MM.1S (cell line): ENCODE data around the gene FOXO6.

ENCODE experiments used
- DNase-seq: peaks from one replicate; pipeline ENCODE4 v3.0.0-alpha.2; 2015
- H2AFZ ChIP-seq: fragments of 300-600 bp; sonication (generic); 2 replicates; pipeline ENCODE4 v1.6.0; 2016; ENCODE audit warnings: antibody characterized with exemption, low read length
- H3F3A ChIP-seq: fragments of 300-600 bp; sonication (generic); 2 replicates; pipeline ENCODE4 v1.6.1; 2016; ENCODE audit warnings: mild to moderate bottlenecking, antibody characterized with exemption, low read length, moderate library complexity, mixed read lengths; ENCODE audit not compliant: insufficient read depth
- H3K27ac ChIP-seq: fragments of 300-600 bp; sonication (generic); 2 replicates; pipeline ENCODE4 v1.5.1; 2016; ENCODE audit warnings: mild to moderate bottlenecking, low read length
- H3K27me3 ChIP-seq: fragments of 300-600 bp; sonication (generic); replicated peaks from 2 replicates; pipeline ENCODE4 v1.6.0; 2016; ENCODE audit warnings: low read length; ENCODE audit not compliant: insufficient read depth
- H3K36me3 ChIP-seq: fragments of 300-600 bp; sonication (generic); replicated peaks from 2 replicates; pipeline ENCODE4 v1.6.1; 2016; ENCODE audit warnings: mild to moderate bottlenecking, low read length, mixed read lengths; ENCODE audit not compliant: insufficient read depth
- H3K4me1 ChIP-seq: fragments of 300-600 bp; sonication (generic); 2 replicates; pipeline ENCODE4 v1.6.1; 2016; ENCODE audit warnings: low read length, mixed read lengths
- H3K4me2 ChIP-seq: fragments of 300-600 bp; sonication (generic); 2 replicates; pipeline ENCODE4 v1.6.0; 2016; ENCODE audit warnings: low read depth, low read length
- H3K4me3 ChIP-seq: fragments of 300-600 bp; sonication (generic); 2 replicates; pipeline ENCODE4 v1.5.1; 2016; ENCODE audit warnings: low read length, mixed read lengths
- H3K79me2 ChIP-seq: fragments of 300-600 bp; sonication (generic); 2 replicates; pipeline ENCODE4 v1.6.1; 2016; ENCODE audit warnings: mixed run types, low read length, mixed read lengths
- H3K9ac ChIP-seq: fragments of 300-600 bp; sonication (generic); 2 replicates; pipeline ENCODE4 v1.6.1; 2016; ENCODE audit warnings: low read length, mixed read lengths
- H3K9me2 ChIP-seq: fragments of 300-600 bp; sonication (generic); replicated peaks from 2 replicates; pipeline ENCODE4 v1.6.1; 2016; ENCODE audit warnings: mild to moderate bottlenecking, low read length, mixed read lengths; ENCODE audit not compliant: insufficient read depth
- H3K9me3 ChIP-seq: fragments of 300-600 bp; sonication (generic); replicated peaks from 2 replicates; pipeline ENCODE4 v1.6.1; 2016; ENCODE audit warnings: mild to moderate bottlenecking, low read length, mixed read lengths; ENCODE audit not compliant: insufficient read depth
- H4K20me1 ChIP-seq: fragments of 300-600 bp; sonication (generic); 2 replicates; pipeline ENCODE4 v1.6.1; 2016; ENCODE audit warnings: mild to moderate bottlenecking, low read length, moderate library complexity, mixed read lengths; ENCODE audit not compliant: insufficient read depth
- EZH2 ChIP-seq: fragments of 300-600 bp; sonication (generic); optimal IDR thresholded peaks from 2 replicates; pipeline ENCODE3; 2017; ENCODE audit warnings: low read depth, mild to moderate bottlenecking, antibody characterized with exemption, low read length, mixed read lengths
- EZH2phosphoT487 ChIP-seq: fragments of 300-600 bp; sonication (generic); IDR thresholded peaks from 2 replicates; pipeline ENCODE4 v1.6.1; 2018; ENCODE audit warnings: antibody characterized with exemption, low read length
- TF ChIP-seq, protein P1 (sequence below): fragments of 300-600 bp; sonication (generic); IDR thresholded peaks from 2 replicates; pipeline ENCODE4 v1.5.1; 2016; ENCODE audit warnings: antibody characterized with exemption, low read length, mixed read lengths

Gene FOXO6

DNA sequence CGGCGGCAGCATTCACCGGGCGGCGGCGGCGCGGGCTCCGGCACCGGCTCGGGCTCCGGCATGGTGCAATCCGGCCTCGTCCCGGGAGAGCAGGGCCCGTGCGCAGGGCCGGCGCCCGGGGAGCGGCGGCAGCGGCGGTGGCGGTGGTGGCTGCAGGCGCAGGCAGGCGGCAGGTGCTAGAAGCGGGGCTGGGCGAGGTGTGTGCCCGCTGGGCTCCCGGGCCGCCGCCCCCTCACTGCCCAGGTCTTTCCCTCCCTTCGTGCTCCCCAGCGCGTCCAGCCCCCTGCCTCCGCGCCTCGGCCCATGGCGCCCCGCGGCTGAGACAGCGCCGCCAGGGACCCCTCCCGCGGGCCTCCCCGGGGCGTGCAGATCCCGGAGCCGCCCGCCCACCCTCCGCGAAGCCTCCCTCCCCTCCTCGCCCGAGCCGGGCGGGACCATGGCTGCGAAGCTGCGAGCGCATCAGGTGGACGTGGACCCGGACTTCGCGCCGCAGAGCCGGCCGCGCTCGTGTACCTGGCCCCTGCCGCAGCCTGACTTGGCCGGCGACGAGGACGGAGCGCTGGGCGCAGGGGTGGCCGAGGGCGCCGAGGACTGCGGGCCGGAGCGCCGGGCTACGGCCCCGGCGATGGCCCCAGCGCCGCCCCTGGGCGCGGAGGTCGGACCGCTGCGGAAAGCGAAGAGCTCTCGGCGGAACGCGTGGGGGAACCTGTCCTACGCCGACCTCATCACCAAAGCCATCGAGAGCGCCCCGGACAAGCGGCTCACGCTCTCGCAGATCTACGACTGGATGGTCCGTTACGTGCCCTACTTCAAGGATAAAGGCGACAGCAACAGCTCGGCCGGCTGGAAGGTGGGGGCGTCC lies 492 bp downstream of the FOXO6 start:
- TF ChIP-seq, protein P1, sequence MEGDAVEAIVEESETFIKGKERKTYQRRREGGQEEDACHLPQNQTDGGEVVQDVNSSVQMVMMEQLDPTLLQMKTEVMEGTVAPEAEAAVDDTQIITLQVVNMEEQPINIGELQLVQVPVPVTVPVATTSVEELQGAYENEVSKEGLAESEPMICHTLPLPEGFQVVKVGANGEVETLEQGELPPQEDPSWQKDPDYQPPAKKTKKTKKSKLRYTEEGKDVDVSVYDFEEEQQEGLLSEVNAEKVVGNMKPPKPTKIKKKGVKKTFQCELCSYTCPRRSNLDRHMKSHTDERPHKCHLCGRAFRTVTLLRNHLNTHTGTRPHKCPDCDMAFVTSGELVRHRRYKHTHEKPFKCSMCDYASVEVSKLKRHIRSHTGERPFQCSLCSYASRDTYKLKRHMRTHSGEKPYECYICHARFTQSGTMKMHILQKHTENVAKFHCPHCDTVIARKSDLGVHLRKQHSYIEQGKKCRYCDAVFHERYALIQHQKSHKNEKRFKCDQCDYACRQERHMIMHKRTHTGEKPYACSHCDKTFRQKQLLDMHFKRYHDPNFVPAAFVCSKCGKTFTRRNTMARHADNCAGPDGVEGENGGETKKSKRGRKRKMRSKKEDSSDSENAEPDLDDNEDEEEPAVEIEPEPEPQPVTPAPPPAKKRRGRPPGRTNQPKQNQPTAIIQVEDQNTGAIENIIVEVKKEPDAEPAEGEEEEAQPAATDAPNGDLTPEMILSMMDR, result no peak
- Histone ChIP-seq H3K9me2 (no peaks in the 10 kb centered on the region), H3K79me2 (no peaks in the 10 kb centered on the region), H3K4me3 (peak overlapping the region; percentile 53), H3K27ac (no peak overlapping the region), H4K20me1 (no peaks in the 10 kb centered on the region), H3K36me3 (no peaks in the 10 kb centered on the region), H3K4me2 (peak overlapping the region; percentile 98), H3K27me3 (peaks cover 39% of the 10 kb centered on the region), H3K4me1 (peaks cover 5% of the 10 kb centered on the region), H3F3A (no peaks in the 10 kb centered on the region), H3K9ac (peak overlapping the region; percentile 29; the same call in 1 of the 2 replicates), H3K9me3 (no peaks in the 10 kb centered on the region), H2AFZ (0 out of 2 replicates have a peak overlapping the region, but pooled peaks have one; percentile 42)
- DNase-seq, result no peak

DNA sequence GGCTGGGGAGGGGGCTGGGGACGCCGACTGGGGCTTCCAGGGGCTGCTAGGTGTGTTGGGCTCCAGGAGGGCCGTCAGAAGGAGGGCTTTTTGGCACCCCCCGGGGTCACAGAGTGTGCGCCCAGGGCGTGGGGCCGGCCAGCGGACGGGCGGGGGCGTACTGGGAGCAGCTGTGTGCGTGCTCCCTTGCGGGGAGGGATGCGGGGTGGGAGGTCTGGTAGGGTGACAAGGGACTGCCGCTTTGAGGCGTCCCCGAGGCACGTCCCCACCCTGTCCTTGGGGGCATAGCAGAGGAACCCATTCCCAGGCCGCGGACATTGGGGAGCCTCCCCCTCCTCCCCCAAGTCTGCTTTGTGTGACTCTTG lies 1.1 kb downstream of the FOXO6 start:
- no peak overlapping the region for H3K9ac ChIP-seq

DNA sequence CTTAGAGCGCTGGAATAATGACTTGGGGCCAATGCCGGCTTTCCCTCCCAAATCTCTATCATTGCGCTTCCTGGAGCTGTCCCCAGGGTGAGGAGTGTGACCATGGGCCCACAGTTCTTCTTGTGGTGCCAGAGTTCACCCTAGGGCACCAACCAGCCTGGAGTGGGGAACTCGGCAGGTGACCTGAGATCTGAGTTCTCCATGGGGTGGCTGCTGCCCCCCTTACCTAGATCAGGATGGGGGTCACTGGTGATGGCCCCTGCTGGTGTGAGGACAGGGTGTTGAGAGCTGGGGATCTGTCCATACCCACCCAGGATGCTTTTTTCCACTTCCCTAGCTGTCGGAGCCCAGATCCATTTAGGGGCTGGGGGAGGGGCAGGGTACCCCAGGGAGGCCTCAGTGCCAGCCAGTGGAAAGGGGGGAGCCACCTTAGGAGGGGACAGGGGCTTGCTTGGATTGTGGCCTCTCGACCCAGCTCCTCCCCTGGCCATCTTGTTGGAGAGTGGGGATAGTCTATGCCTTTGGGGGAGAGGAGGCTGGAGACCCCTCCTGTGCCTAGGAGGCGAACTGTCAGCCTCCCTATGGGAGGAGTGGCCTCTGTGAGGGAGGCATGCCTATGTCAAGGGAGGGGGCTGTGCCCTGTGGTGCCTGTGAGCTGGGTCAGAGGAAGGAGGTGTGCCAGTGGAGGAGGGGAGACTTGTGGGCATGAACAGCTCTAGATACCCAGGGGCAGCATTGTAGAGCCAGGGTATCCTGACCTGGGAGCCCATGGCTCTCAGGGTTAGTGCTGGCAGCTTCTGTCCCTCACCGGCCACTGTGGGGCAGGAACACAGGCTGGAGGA lies 1.7 kb downstream of the FOXO6 start:
- Histone ChIP-seq H3K79me2 (no peaks in the 10 kb centered on the region), H3K4me2 (0 out of 2 replicates have a peak overlapping the region, but pooled peaks have one; percentile 98), H3F3A (no peaks in the 10 kb centered on the region), H3K27ac (no peak overlapping the region), H4K20me1 (no peaks in the 10 kb centered on the region), H3K4me1 (peaks cover 5% of the 10 kb centered on the region), H3K4me3 (no peak overlapping the region), H3K9ac (no peak overlapping the region), H3K36me3 (no peaks in the 10 kb centered on the region), H2AFZ (no peak overlapping the region), H3K27me3 (peaks cover 52% of the 10 kb centered on the region), H3K9me3 (no peaks in the 10 kb centered on the region), H3K9me2 (no peaks in the 10 kb centered on the region)
- TF ChIP-seq, protein P1, result no peak
- TF ChIP-seq EZH2, result no peak
- DNase-seq, result no peak

More for the DNA sequence above, 1.1 kb downstream of the FOXO6 start:
- H3K9me3 ChIP-seq, result no peaks in the 10 kb centered on the region
- H3K4me1 ChIP-seq, result peaks cover 5% of the 10 kb centered on the region
- H3K27me3 ChIP-seq, result peaks cover 45% of the 10 kb centered on the region
- TF ChIP-seq EZH2, result no peak
- TF ChIP-seq, protein P1, result no peak
- no peak for TF ChIP-seq EZH2phosphoT487
- no peak overlapping the region for H3K27ac ChIP-seq
- no peaks in the 10 kb centered on the region for H3K36me3 ChIP-seq
- H3K4me3 ChIP-seq, result peak overlapping the region; percentile 53; the same call in 1 of the 2 replicates
- H3K9me2 ChIP-seq, result no peaks in the 10 kb centered on the region
- H3K79me2 ChIP-seq, result no peaks in the 10 kb centered on the region
- no peaks in the 10 kb centered on the region for H3F3A ChIP-seq
- peak overlapping the region; percentile 98 for H3K4me2 ChIP-seq
- no peaks in the 10 kb centered on the region for H4K20me1 ChIP-seq
- DNase-seq, result no peak
- H2AFZ ChIP-seq, result no peak overlapping the region
